Stomach (tissue), 9 donors: ENCODE data around the gene ASPDH. TPM values are rescaled to one million over a fixed set of nuclear protein-coding genes. Genes with fewer than 3 reads are reported as not detected.

Experiments
- DNase-seq, 2 donors: peaks; one replicate each; pipeline versions ENCODE4 v3.0.0 to v3.0.0-alpha.2; 2013 to 2019
- H3K27ac ChIP-seq, 5 donors: fragments of 200-600 bp in 4 of 5; sonication (generic) in 4 of 5; one replicate each; pipeline ENCODE4 v1.5.1; 2013 to 2019; ENCODE audit warnings: mild to moderate bottlenecking in 1 of 5, moderate library complexity in 1 of 5
- H3K27me3 ChIP-seq, 3 donors: fragments of 200-600 bp; sonication (generic); one replicate each; pipeline ENCODE4 v1.5.1; 2017 to 2019; ENCODE audit warnings: mixed run types in 1 of 3
- H3K36me3 ChIP-seq, 4 donors: fragments of 200-600 bp; sonication (generic); 1 replicate in 3 of 4; 2 replicates in 1 of 4; pipeline ENCODE4 v1.5.1; 2016 to 2019
- H3K4me1 ChIP-seq, 4 donors: fragments of 200-600 bp; sonication (generic); one replicate each; pipeline ENCODE4 v1.5.1; 2016 to 2019
- H3K4me3 ChIP-seq, 4 donors: fragments of 200-600 bp; sonication (generic) in 3 of 4; one replicate each; pipeline ENCODE4 v1.5.1; 2016 to 2019; ENCODE audit warnings: mild to moderate bottlenecking in 1 of 4
- H3K9me3 ChIP-seq, 4 donors: fragments of 200-600 bp; sonication (generic); one replicate each; pipeline ENCODE4 v1.5.1; 2016 to 2019
- EP300 ChIP-seq: sonication (generic); formaldehyde crosslinking; IDR thresholded peaks from one replicate; pipeline ENCODE4 v1.6.1; 2017; ENCODE audit warnings: antibody characterized with exemption
- POLR2A ChIP-seq, 4 donors: fragments of 450-650 bp; IDR thresholded peaks; one replicate each; pipeline ENCODE4 v1.6.1; 2016; ENCODE audit warnings: antibody characterized with exemption in 4 of 4, control low read depth in 2 of 4, mild to moderate bottlenecking in 1 of 4, moderate library complexity in 1 of 4
- POLR2AphosphoS5 ChIP-seq, 3 donors: sonication (generic); formaldehyde crosslinking; IDR thresholded peaks; one replicate each; pipeline ENCODE4 v1.6.1; 2016; ENCODE audit warnings: antibody characterized with exemption in 3 of 3
- WGBS, 5 donors: extraction: QIAGEN DNeasy Blood & Tissue Kit in 3 of 5; methylation state at CpG; one replicate each; pipeline versions ENCODE4 v1.1.5 to v1.1.7; 2013 to 2018; 5-methylcytosine and 5-hydroxymethylcytosine counted together
- intact Hi-C: fragments of 100-400 bp; cut with DNase I; formaldehyde crosslinking; loops from one replicate; pipeline ENCODE4 v1.15.1; 2023; ENCODE audit warnings: low total_unique reads
- polyA plus RNA-seq, 3 donors: library from polyadenylated mRNA; stranded (reverse); fragments of 200-250 nt; gene quantifications; one replicate each; pipeline ENCODE4 v1.2.3, GENCODE V29; 2013
- total RNA-seq, 5 donors: library from RNA; depleted of rRNA; stranded (reverse); fragments of >200 nt; gene quantifications; one replicate each; pipeline versions ENCODE4 v1.1.0 to v1.2.3, GENCODE V29; 2014 to 2016
- TF ChIP-seq, protein P1 (sequence below), 7 experiments: fragments of 450-650 bp in 4 of 7; fragments of 200-600 bp in 3 of 7; sonication (generic) in 3 of 7; IDR thresholded peaks; one replicate each; pipeline ENCODE4 v1.5.1; 2016 to 2019; ENCODE audit warnings: antibody characterized with exemption in 7 of 7, control low read depth in 2 of 7, mild to moderate bottlenecking in 1 of 7
- donor health status: healthy with polysubstance abuse.
- donor health status: Bipolar disorder and iron deficiency.
- donor health status: healthy.

The ASPDH gene
- total and polyA plus RNA-seq, 8 donors: not detected

DNA sequence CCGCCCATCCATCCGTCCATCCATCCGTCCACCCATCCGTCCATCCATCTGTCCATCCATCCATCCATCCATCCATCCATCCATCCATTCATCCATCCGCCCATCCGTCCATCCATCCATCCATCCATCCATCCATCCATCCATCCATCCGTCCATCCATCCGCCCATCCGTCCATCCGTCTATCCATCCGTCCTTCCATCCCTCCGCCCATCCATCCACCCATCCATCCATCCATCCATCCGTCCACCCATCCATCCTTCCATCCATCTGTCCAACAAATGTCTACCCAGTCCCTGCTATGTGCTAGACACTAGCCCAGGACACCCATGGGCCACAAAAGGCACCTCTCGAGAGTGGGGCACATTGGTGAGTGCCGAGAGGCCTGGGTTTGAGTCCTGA, 38.8 kb upstream of the ASPDH start:
- TF ChIP-seq, protein P1, sequence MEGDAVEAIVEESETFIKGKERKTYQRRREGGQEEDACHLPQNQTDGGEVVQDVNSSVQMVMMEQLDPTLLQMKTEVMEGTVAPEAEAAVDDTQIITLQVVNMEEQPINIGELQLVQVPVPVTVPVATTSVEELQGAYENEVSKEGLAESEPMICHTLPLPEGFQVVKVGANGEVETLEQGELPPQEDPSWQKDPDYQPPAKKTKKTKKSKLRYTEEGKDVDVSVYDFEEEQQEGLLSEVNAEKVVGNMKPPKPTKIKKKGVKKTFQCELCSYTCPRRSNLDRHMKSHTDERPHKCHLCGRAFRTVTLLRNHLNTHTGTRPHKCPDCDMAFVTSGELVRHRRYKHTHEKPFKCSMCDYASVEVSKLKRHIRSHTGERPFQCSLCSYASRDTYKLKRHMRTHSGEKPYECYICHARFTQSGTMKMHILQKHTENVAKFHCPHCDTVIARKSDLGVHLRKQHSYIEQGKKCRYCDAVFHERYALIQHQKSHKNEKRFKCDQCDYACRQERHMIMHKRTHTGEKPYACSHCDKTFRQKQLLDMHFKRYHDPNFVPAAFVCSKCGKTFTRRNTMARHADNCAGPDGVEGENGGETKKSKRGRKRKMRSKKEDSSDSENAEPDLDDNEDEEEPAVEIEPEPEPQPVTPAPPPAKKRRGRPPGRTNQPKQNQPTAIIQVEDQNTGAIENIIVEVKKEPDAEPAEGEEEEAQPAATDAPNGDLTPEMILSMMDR (IDR thresholded peaks at IDR 0.05): no peak
- TF ChIP-seq EP300: no peak
- TF ChIP-seq POLR2AphosphoS5 (IDR thresholded peaks at IDR 0.05): no peak
- no peak for TF ChIP-seq POLR2A (IDR thresholded peaks at IDR 0.05)
- Histone ChIP-seq H3K27me3 (peaks cover 0 to 100% (median 50%) of the 10 kb centered on the region in 3 donors), H3K36me3 (no peaks in the 10 kb centered on the region), H3K9me3 (no peaks in the 10 kb centered on the region), H3K4me1 (peaks cover 8 to 30% (median 22%) of the 10 kb centered on the region in 4 donors), H3K27ac (no peak overlapping the region), H3K4me3 (no peak overlapping the region)
- no peak for DNase-seq
- intact Hi-C loops: no loop called here
- WGBS, 5 donors: 76 to 79% (median 79%) methylated on average over 15 of the region's 15 CpGs

DNA sequence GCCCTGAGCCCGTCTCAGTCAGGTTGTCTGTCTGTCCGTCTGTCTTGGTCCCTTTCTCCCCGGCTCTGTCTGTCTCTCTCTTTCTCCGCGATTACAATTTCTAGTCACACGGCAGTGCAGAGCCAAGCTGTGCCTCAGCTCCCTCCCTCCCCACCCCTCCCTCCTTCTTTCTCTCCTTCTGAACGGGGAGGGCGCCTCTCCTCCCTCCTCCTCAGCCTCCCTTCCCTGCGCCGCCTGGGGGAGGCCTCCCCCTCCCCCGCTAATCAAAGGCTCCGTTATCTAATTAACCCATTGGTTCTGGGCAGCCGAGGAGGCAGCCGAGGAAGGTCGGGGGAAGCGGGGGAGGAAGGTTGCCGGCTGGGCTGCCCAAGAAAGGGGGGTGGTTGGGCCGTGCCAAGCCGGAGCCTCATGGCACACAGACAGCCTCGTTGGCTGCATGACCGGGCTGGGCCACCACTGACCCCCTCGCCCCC, 38.0 kb upstream of the ASPDH start:
- Histone ChIP-seq H3K4me1 (peaks cover 6 to 27% (median 19%) of the 10 kb centered on the region in 4 donors), H3K9me3 (no peaks in the 10 kb centered on the region), H3K27ac (peak overlapping the region in 1 of 5 donors; percentile 51), H3K27me3 (peaks cover 0 to 100% (median 42%) of the 10 kb centered on the region in 3 donors), H3K36me3 (no peaks in the 10 kb centered on the region), H3K4me3 (peak overlapping the region; percentile 16 to 33 (median 32))
- TF ChIP-seq POLR2AphosphoS5 (IDR thresholded peaks at IDR 0.05) (no peak), EP300 (no peak), POLR2A (IDR thresholded peaks at IDR 0.05) (no peak)
- TF ChIP-seq, protein P1 (IDR thresholded peaks at IDR 0.05): no peak
- intact Hi-C loops: no loop called here
- WGBS, 5 donors: 1 to 3% (median 2%) methylated on average over 17 to 22 of the region's 22 CpGs
- DNase-seq: peak in 1 of 2 donors; percentile 77

DNA sequence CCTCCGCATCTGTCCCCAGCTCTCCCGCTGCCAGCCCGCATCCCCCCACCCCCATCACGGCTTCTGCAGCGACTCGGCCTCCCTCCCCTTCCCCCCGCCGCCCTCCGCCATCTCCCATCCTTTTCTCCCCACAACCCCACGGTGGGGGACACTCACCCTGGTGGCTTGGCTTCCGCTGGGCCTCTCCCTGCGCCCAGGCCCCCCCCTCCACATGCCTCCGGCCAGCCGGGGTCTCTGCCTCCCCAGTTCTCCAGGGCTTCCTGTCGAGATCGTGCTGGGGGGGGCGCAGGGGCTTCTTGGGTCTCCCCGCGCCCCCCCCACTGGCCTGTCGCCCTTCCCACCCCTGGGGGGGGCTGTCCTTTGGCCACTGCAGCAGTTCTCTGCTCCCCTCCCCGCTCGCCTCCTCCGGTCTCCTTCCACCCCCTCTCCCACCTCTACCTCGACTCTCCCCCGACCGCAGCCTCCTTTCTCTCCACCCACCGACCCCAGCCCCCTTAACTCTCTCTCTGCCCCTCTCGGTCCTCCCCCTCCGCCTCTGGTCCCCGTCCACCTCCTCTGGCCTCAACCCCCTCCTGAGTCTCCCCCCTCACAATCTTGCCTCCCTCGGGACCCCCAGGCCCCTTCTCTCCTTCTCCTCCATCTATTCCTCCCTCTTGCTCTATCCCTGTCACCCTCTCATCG, 37.5 kb upstream of the ASPDH start:
- no peaks in the 10 kb centered on the region for H3K9me3 ChIP-seq
- TF ChIP-seq POLR2AphosphoS5 (IDR thresholded peaks at IDR 0.05) (no peak), POLR2A (IDR thresholded peaks at IDR 0.05) (no peak), EP300 (no peak)
- TF ChIP-seq, protein P1 (IDR thresholded peaks at IDR 0.05): no peak
- WGBS, 5 donors: 7 to 11% (median 8%) methylated on average over 19 to 32 of the region's 32 CpGs
- peak overlapping the region; percentile 16 to 33 (median 32) for H3K4me3 ChIP-seq
- DNase-seq: peak in 1 of 2 donors; percentile 32
- peak overlapping the region in 2 of 5 donors; percentile 26 to 51 for H3K27ac ChIP-seq
- intact Hi-C loops: no loop called here
- no peaks in the 10 kb centered on the region for H3K36me3 ChIP-seq
- peaks cover 0 to 95% (median 36%) of the 10 kb centered on the region in 3 donors for H3K27me3 ChIP-seq
- H3K4me1 ChIP-seq: peaks cover under 1 to 21% (median 13%) of the 10 kb centered on the region in 4 donors

DNA sequence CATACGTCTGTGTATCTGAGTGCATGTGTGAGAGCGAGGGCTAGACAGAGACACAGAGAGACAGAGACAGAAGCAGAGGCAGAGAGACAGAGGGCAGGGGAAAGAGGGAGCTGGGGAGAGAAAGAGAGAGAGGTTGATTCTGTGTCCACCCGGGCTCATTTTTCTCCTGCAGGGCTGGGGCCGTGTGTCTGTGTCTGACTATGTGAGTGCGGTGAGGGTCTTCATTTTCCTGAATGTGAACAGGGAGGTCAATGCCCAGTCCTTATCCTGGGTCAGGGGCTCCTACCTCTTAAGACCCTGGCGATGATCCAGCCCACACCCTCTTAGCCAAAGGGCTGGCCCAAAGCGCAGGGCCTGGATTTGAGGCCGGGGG, 36.9 kb upstream of the ASPDH start:
- Histone ChIP-seq H3K4me1 (peaks cover 0 to 15% (median 7%) of the 10 kb centered on the region in 4 donors), H3K27me3 (peaks cover 0 to 89% (median 30%) of the 10 kb centered on the region in 3 donors), H3K9me3 (no peaks in the 10 kb centered on the region), H3K27ac (peak overlapping the region in 2 of 5 donors; percentile 26 to 51), H3K36me3 (no peaks in the 10 kb centered on the region), H3K4me3 (peak overlapping the region; percentile 16 to 33 (median 32))
- intact Hi-C loops: no loop called here
- TF ChIP-seq, protein P1 (IDR thresholded peaks at IDR 0.05): no peak
- no peak for TF ChIP-seq EP300
- TF ChIP-seq POLR2A (IDR thresholded peaks at IDR 0.05): no peak
- no peak for TF ChIP-seq POLR2AphosphoS5 (IDR thresholded peaks at IDR 0.05)
- WGBS, 5 donors: 32 to 61% (median 40%) methylated on average over 7 to 8 of the region's 8 CpGs
- DNase-seq: no peak
